ENCODE measurements around the gene CHD9. TPM values are rescaled to one million over a fixed set of nuclear protein-coding genes. Genes with fewer than 3 reads are reported as not detected.
"Not testable (repeated sequence)": the region's sequence is repeated elsewhere in the genome, so short reads cannot be mapped to it uniquely, and the experiment has no call there.

The CHD9 gene
- total RNA-seq, 6 experiments from 2014 or later, result 19.8 to 44.3 (median 30.2) TPM

GRCh38 chr16:53261276-53261675 lies 206.5 kb downstream of the CHD9 start:
- no peak for TF ChIP-seq POLR2A (IDR thresholded peaks at IDR 0.05)
- TF ChIP-seq, protein P1, sequence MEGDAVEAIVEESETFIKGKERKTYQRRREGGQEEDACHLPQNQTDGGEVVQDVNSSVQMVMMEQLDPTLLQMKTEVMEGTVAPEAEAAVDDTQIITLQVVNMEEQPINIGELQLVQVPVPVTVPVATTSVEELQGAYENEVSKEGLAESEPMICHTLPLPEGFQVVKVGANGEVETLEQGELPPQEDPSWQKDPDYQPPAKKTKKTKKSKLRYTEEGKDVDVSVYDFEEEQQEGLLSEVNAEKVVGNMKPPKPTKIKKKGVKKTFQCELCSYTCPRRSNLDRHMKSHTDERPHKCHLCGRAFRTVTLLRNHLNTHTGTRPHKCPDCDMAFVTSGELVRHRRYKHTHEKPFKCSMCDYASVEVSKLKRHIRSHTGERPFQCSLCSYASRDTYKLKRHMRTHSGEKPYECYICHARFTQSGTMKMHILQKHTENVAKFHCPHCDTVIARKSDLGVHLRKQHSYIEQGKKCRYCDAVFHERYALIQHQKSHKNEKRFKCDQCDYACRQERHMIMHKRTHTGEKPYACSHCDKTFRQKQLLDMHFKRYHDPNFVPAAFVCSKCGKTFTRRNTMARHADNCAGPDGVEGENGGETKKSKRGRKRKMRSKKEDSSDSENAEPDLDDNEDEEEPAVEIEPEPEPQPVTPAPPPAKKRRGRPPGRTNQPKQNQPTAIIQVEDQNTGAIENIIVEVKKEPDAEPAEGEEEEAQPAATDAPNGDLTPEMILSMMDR (IDR thresholded peaks at IDR 0.05), result no peak
- Histone ChIP-seq H3K27me3 (no peaks in the 10 kb centered on the region), H3K9me3 (no peaks in the 10 kb centered on the region), H3K27ac (no peak overlapping the region), H3K4me3 (no peak overlapping the region), H3K4me1 (no peaks in the 10 kb centered on the region), H3K36me3 (peaks cover 0 to 28% (median 6%) of the 10 kb centered on the region in 4 donors)
- ATAC-seq (no peak), DNase-seq (no peak)
- intact Hi-C loops (cut with DNase I), result no loop called here
- WGBS (ENCODE audit: insufficient coverage, low coverage, low lambda C conversion rate, missing lambda C conversion rate), result 93% methylated on average over 2 of the region's 2 CpGs

DNA sequence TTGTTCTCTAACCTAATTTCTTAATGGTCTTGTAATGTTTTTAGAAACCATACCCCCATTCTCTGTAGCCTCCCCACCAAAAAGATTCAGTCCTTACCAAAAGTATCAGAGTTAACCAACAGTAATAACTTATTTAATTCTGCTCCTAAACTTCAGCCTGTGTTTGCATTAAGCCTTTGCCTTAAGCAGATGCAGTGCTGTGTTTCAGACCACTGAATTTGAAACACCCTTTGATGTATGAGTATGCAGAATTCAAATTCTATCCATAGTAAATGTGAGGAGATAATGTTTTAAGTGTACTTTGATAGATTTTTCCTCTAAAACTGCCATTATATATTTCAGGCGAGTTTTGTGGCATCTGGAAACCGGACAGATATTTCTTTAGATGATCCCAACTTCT lies 207.9 kb downstream of the CHD9 start:
- H3K4me3 ChIP-seq, result no peak overlapping the region
- no peaks in the 10 kb centered on the region for H3K9me3 ChIP-seq
- intact Hi-C loops (cut with DNase I), result no loop called here
- no peaks in the 10 kb centered on the region for H3K4me1 ChIP-seq
- no peak overlapping the region for H3K27ac ChIP-seq
- TF ChIP-seq, protein P1 (IDR thresholded peaks at IDR 0.05), result no peak
- TF ChIP-seq POLR2A (IDR thresholded peaks at IDR 0.05), result no peak
- no peak for ATAC-seq
- DNase-seq, result no peak
- peaks cover 0 to 34% (median 6%) of the 10 kb centered on the region in 4 donors for H3K36me3 ChIP-seq
- H3K27me3 ChIP-seq, result no peaks in the 10 kb centered on the region
- WGBS (ENCODE audit: insufficient coverage, low coverage, low lambda C conversion rate, missing lambda C conversion rate), result 75% methylated on average over 2 of the region's 2 CpGs

DNA sequence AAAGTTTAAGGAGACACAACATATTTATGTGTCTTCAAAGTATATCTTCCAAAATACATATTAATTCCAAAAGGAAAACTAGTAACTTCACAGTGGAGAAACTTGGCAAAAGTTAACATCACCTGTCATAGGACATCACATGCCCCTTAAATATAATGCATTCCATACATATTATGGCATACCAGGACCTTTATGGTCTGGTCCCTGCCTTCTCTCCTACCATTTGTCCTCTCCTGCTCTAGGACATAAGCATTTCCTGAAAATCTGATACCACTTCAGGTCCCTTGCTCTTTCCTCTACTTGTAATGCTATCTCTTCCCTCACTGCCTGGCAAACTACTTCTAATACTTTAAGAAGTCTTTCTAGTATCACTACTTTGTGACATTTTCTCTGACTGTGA lies 211.4 kb downstream of the CHD9 start:
- no peak for ATAC-seq
- TF ChIP-seq POLR2A (IDR thresholded peaks at IDR 0.05), result no peak
- no peaks in the 10 kb centered on the region for H3K4me1 ChIP-seq
- peaks cover 0 to 46% (median 7%) of the 10 kb centered on the region in 4 donors for H3K36me3 ChIP-seq
- no peak overlapping the region for H3K4me3 ChIP-seq
- intact Hi-C loops (cut with DNase I), result no loop called here
- no peaks in the 10 kb centered on the region for H3K27me3 ChIP-seq
- no peak overlapping the region for H3K27ac ChIP-seq
- no peaks in the 10 kb centered on the region for H3K9me3 ChIP-seq
- DNase-seq, result no peak

- ATAC-seq; intact Hi-C loops (cut with DNase I); H3K4me3 ChIP-seq; H3K27ac ChIP-seq; H3K4me1 ChIP-seq; H3K27me3 ChIP-seq; DNase-seq; H3K9me3 ChIP-seq: not testable (repeated sequence)
- 100% methylated on average over 1 of the region's 2 CpGs for WGBS (ENCODE audit: insufficient coverage, low coverage, low lambda C conversion rate, missing lambda C conversion rate)
- peaks cover 9 to 43% (median 21%) of the 10 kb centered on the region in 4 donors for H3K36me3 ChIP-seq
These were observed 223.7 kb downstream of the CHD9 start for GRCh38 chr16:53278498-53278897.

- H3K9me3 ChIP-seq, result no peaks in the 10 kb centered on the region
- no peak overlapping the region for H3K4me3 ChIP-seq
- H3K27ac ChIP-seq, result no peak overlapping the region
- peak; percentile 33 to 68 (median 52) for ATAC-seq
- H3K36me3 ChIP-seq, result peaks cover 0 to 33% (median 13%) of the 10 kb centered on the region in 4 donors
- 78% methylated on average over 2 of the region's 2 CpGs for WGBS (ENCODE audit: insufficient coverage, low coverage, low lambda C conversion rate, missing lambda C conversion rate)
- TF ChIP-seq, protein P1 (IDR thresholded peaks at IDR 0.05), result no peak
- TF ChIP-seq POLR2A (IDR thresholded peaks at IDR 0.05), result no peak
- H3K4me1 ChIP-seq, result peaks cover 0 to 8% (median 2%) of the 10 kb centered on the region in 4 donors
- H3K27me3 ChIP-seq, result no peaks in the 10 kb centered on the region
- no peak for DNase-seq
- intact Hi-C loops (cut with DNase I), result no loop called here
These were observed 226.5 kb downstream of the CHD9 start for GRCh38 chr16:53281280-53281679.

GRCh38 chr16:53281859-53282258 lies 227.1 kb downstream of the CHD9 start:
- no peaks in the 10 kb centered on the region for H3K27me3 ChIP-seq
- TF ChIP-seq, protein P1 (IDR thresholded peaks at IDR 0.05), result no peak
- TF ChIP-seq POLR2A (IDR thresholded peaks at IDR 0.05), result no peak
- DNase-seq (no peak), ATAC-seq (peak; percentile 50 to 73 (median 62))
- intact Hi-C loops (cut with DNase I), result no loop called here
- no peak overlapping the region for H3K27ac ChIP-seq
- 61% methylated on average over 2 of the region's 2 CpGs for WGBS (ENCODE audit: insufficient coverage, low coverage, low lambda C conversion rate, missing lambda C conversion rate)
- H3K9me3 ChIP-seq, result no peaks in the 10 kb centered on the region
- peaks cover 0 to 8% (median 2%) of the 10 kb centered on the region in 4 donors for H3K4me1 ChIP-seq
- H3K4me3 ChIP-seq, result no peak overlapping the region
- H3K36me3 ChIP-seq, result peaks cover 0 to 34% (median 13%) of the 10 kb centered on the region in 4 donors
